ENCODE results near the gene HHEX.
"Not testable (repeated sequence)": the region's sequence is repeated elsewhere in the genome, so short reads cannot be mapped to it uniquely, and the experiment has no call there.

HHEX gene

DNA sequence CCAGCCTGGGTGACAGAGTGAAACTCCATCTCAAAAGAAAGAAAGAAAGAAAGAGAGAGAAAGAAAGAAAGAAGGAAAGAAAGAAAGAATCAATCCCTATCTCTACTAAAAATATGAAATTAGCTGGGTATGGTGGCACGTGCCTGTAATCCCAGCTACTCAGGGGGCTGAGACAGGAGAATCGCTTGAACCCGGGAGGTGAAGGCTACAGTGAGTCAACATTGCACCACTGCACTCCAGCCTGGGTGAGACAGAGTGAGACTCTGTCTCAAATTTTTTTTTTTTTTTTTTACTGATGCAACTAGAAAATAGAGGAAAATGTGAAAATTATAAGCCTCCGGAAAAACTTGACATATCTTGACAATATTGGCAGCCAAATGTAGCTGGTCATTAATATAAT is 52.0 kb downstream of the HHEX start:
- not testable (repeated sequence) for DNase-seq

DNA sequence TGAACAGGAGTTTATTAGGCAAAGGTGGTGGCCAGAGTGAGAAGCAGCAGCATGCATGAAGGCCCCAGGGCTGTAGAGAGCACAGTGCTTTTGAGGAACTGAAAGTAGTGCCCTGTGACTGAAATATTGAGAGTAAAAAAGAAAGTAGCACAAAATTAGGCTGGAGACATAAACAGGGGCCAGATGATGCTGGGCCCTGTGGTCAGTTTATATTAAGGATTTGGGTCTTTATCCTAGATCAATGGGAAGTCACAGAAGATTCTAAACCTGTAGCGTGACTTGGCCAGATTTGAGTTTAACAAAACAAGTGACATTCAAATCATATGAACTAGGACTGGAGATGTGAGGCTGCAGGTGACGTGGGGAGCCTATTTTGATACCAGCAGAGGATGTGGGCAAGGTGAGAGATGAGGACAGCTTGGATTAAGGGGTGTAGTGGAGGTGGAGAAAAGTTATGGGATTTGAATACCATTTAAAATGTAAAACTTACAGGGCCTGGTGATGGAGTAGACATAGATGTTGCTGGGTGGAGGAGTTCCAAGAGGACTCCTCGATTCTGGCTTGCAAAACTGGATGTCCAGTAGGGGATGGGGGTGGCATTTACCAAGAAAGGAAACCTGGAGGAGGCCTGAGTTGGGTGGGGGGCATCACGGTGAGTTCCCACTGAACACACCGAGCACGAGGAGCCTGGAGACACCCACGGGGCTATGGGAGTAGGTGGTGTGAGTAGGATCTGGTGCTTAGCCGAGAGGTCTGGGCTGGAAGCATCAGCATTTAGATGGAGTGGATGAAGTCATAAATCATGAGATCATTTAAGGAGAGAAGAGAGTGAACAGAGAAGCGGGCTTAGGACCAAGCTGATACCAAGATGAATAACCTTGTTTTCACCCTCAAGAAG is 52.8 kb downstream of the HHEX start:
- DNase-seq: no peak

Measured in amniotic stem cell (primary cell).